SK-N-MC (cell line): ENCODE results near the gene TAS1R3.

ENCODE experiments used
- EZH2 ChIP-seq: fragments of 200-600 bp; sonication (generic); IDR thresholded peaks from one replicate; pipeline ENCODE4 v1.6.1; 2017; ENCODE audit warnings: antibody characterized with exemption
- POLR2AphosphoS5 ChIP-seq: IDR thresholded peaks from 2 replicates; pipeline ENCODE4 v1.6.1; 2012; ENCODE audit warnings: mild to moderate bottlenecking, low read depth, low read length, borderline replicate concordance

DNA sequence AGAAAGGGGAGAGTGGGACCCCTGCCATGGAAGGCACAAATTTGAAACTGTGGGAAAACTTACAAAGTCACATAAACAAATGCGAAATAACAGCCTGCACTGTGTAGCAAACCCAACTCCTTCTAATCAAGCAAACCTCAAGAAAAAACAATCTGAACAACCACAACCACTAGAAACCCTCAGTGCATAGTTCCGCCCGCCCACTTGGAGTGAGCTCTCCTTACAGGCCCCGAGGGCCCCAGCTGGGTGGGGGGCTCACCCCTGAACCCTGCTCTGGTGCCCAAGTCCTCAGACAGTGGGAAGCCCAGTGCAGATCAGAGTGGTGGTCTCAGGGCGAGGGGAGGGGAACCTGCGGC lies 28.2 kb downstream of the TAS1R3 start:
- TF ChIP-seq EZH2 = no peak
- no peak for TF ChIP-seq POLR2AphosphoS5
